Measurements from ENCODE around the gene RNF220.
A peak's percentile ranks its signal among the peaks of the same experiment; 100 is the strongest.

Gene RNF220

DNA sequence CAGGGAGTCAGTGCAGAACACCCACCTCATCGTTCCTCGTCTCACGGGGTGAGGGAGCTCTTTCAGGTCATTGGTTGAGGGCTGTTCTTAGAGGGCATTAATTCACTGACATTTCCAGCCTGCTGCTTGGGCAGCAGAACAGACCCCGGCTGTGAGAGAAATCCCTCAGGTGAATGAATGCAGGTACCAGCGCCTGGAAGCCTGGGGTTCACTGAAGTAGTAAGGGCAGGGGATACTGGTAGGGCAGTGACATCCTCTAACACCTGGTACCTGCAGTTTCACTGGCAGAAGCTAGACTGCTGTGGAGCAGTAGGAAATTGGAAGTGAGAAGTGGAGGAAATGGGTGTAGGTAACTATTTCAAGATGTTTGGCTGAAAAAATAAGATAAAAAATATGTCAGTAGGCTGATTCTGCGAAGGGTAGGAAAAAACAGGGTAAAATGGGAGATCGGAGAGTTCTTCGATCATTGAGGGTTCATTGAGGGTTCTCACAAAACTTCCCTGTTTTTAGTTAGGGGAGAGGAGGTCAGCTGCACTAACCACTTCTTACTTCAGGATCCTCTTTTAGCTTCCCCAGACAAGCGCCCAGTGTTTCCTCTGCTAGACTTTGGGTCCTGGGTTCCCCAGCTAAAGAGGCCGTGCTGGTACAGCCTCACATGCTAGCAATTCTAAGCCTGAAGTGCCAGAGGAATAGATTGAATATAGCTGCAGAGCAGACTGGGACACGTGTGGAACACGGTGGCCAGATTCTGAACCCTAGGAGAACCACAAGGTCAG, 55.2 kb downstream of the RNF220 start:
- H3K4me3 ChIP-seq (ENCODE audit: low read depth, low read length) = no peak overlapping the region
- in situ Hi-C loops (cut with HindIII; ENCODE audit: low pct_ligation_motif_present, low sequenced_read_pairs) = no loop called here
- DNase-seq = no peak
- TF ChIP-seq, protein P1, sequence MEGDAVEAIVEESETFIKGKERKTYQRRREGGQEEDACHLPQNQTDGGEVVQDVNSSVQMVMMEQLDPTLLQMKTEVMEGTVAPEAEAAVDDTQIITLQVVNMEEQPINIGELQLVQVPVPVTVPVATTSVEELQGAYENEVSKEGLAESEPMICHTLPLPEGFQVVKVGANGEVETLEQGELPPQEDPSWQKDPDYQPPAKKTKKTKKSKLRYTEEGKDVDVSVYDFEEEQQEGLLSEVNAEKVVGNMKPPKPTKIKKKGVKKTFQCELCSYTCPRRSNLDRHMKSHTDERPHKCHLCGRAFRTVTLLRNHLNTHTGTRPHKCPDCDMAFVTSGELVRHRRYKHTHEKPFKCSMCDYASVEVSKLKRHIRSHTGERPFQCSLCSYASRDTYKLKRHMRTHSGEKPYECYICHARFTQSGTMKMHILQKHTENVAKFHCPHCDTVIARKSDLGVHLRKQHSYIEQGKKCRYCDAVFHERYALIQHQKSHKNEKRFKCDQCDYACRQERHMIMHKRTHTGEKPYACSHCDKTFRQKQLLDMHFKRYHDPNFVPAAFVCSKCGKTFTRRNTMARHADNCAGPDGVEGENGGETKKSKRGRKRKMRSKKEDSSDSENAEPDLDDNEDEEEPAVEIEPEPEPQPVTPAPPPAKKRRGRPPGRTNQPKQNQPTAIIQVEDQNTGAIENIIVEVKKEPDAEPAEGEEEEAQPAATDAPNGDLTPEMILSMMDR (IDR thresholded peaks at IDR 0.05; ENCODE audit: low read depth, low read length, missing control alignments) = no peak
- H3K27me3 ChIP-seq (replicated peaks) = peaks cover 12% of the 10 kb centered on the region
- H3K36me3 ChIP-seq (replicated peaks) = no peaks in the 10 kb centered on the region
- H3K27ac ChIP-seq = no peak overlapping the region

- peaks cover 3% of the 10 kb centered on the region for H3K27me3 ChIP-seq (replicated peaks)
- DNase-seq = peak; percentile 22
- TF ChIP-seq, protein P1 (IDR thresholded peaks at IDR 0.05; ENCODE audit: low read depth, low read length, missing control alignments) = no peak
- in situ Hi-C loops (cut with HindIII; ENCODE audit: low pct_ligation_motif_present, low sequenced_read_pairs) = no loop called here
- no peak overlapping the region for H3K27ac ChIP-seq
- no peak overlapping the region for H3K4me3 ChIP-seq (ENCODE audit: low read depth, low read length)
- no peaks in the 10 kb centered on the region for H3K36me3 ChIP-seq (replicated peaks)
Measured at GRCh38 chr1:44464361-44464760, 59.3 kb downstream of the RNF220 start.

DNA sequence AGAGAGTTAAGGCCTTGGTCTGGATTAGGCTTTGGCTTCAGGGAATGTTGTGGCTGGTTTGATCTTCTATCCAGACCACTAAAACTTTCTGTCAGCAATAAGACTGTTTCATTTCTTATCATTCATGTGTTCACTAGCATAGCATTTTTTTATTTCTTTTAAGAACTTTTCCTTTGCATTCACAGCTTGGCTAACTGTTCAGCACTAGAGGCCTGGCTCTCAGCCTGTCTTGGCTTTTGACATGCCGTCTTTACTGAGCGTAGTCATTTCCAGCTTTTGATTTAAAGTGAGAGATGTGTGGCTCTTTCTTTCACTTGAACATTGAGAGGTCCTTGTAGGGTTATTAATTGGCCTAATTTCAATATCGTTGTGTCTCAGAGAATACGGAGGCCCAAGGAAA, 62.5 kb downstream of the RNF220 start:
- peaks cover 4% of the 10 kb centered on the region for H3K27me3 ChIP-seq (replicated peaks)
- H3K36me3 ChIP-seq (replicated peaks) = no peaks in the 10 kb centered on the region
- H3K4me3 ChIP-seq (ENCODE audit: low read depth, low read length) = no peak overlapping the region
- TF ChIP-seq, protein P1 (IDR thresholded peaks at IDR 0.05; ENCODE audit: low read depth, low read length, missing control alignments) = no peak
- H3K27ac ChIP-seq = no peak overlapping the region
- in situ Hi-C loops (cut with HindIII; ENCODE audit: low pct_ligation_motif_present, low sequenced_read_pairs) = no loop called here
- no peak for DNase-seq

GRCh38 chr1:44471911-44472453, 66.9 kb downstream of the RNF220 start:
- Histone ChIP-seq H3K27me3 (replicated peaks) (peaks cover 4% of the 10 kb centered on the region), H3K36me3 (replicated peaks) (no peaks in the 10 kb centered on the region), H3K27ac (no peak overlapping the region), H3K4me3 (ENCODE audit: low read depth, low read length) (no peak overlapping the region)
- TF ChIP-seq, protein P1 (IDR thresholded peaks at IDR 0.05; ENCODE audit: low read depth, low read length, missing control alignments) = no peak
- in situ Hi-C loops (cut with HindIII; ENCODE audit: low pct_ligation_motif_present, low sequenced_read_pairs) = no loop called here
- DNase-seq = no peak

- no peak for DNase-seq
- in situ Hi-C loops (cut with HindIII; ENCODE audit: low pct_ligation_motif_present, low sequenced_read_pairs) = no loop called here
- Histone ChIP-seq H3K36me3 (replicated peaks) (no peaks in the 10 kb centered on the region), H3K27ac (no peak overlapping the region), H3K4me3 (ENCODE audit: low read depth, low read length) (no peak overlapping the region), H3K27me3 (replicated peaks) (peaks cover 4% of the 10 kb centered on the region)
- TF ChIP-seq, protein P1 (IDR thresholded peaks at IDR 0.05; ENCODE audit: low read depth, low read length, missing control alignments) = no peak
Measured at GRCh38 chr1:44472620-44473525, 67.8 kb downstream of the RNF220 start.
